ENCODE measurements around the gene NDUFAF2.

The NDUFAF2 gene

GRCh38 chr5:61137835-61138234, 192.8 kb downstream of the NDUFAF2 start:
- no peak for DNase-seq

- no peak for DNase-seq
Measured at GRCh38 chr5:61139094-61139873, 194.3 kb downstream of the NDUFAF2 start.

GRCh38 chr5:61139931-61140330, 194.9 kb downstream of the NDUFAF2 start:
- DNase-seq: no peak

- no peak for DNase-seq
Measured at GRCh38 chr5:61141801-61142200, 196.8 kb downstream of the NDUFAF2 start.

- no peak for DNase-seq
Measured at GRCh38 chr5:61142391-61142790, 197.4 kb downstream of the NDUFAF2 start.

- no peak for DNase-seq
Measured at GRCh38 chr5:61142811-61143210, 197.8 kb downstream of the NDUFAF2 start.

- no peak for DNase-seq
Measured at GRCh38 chr5:61148515-61148914, 203.5 kb downstream of the NDUFAF2 start.

- no peak for DNase-seq
Measured at GRCh38 chr5:61151893-61152292, 206.9 kb downstream of the NDUFAF2 start.

GRCh38 chr5:61159070-61159469, 214.1 kb downstream of the NDUFAF2 start:
- no peak for DNase-seq

GRCh38 chr5:61159836-61160235, 214.8 kb downstream of the NDUFAF2 start:
- no peak for DNase-seq

GRCh38 chr5:61160497-61160896, 215.5 kb downstream of the NDUFAF2 start:
- DNase-seq: no peak

GRCh38 chr5:61162010-61162831, 217.2 kb downstream of the NDUFAF2 start, which contains the start of gene SMIM15:
Gene SMIM15, minus strand, starts transcription at chr5:61162468. Its CDS starts 2,297 bp downstream, at chr5:61160171.
- DNase-seq: no peak

GRCh38 chr5:61162832-61163567, 218.0 kb downstream of the NDUFAF2 start:
- no peak for DNase-seq

GRCh38 chr5:61163905-61164304, 218.9 kb downstream of the NDUFAF2 start:
- no peak for DNase-seq

GRCh38 chr5:61167382-61167781, 222.4 kb downstream of the NDUFAF2 start:
- no peak for DNase-seq

GRCh38 chr5:61168951-61169350, 223.9 kb downstream of the NDUFAF2 start:
- no peak for DNase-seq

GRCh38 chr5:61171479-61171878, 226.5 kb downstream of the NDUFAF2 start:
- DNase-seq: no peak

GRCh38 chr5:61176631-61177030, 231.6 kb downstream of the NDUFAF2 start:
- no peak for DNase-seq

- DNase-seq: no peak
Measured at GRCh38 chr5:61177070-61177469, 232.1 kb downstream of the NDUFAF2 start.

- DNase-seq: no peak
Measured at GRCh38 chr5:61177716-61178115, 232.7 kb downstream of the NDUFAF2 start.

- DNase-seq: no peak
Measured at GRCh38 chr5:61178702-61179101, 233.7 kb downstream of the NDUFAF2 start.

GRCh38 chr5:61180886-61181285, 235.9 kb downstream of the NDUFAF2 start:
- no peak for DNase-seq

GRCh38 chr5:61182449-61182848, 237.4 kb downstream of the NDUFAF2 start:
- no peak for DNase-seq
